DMS79 treated with DMSO at 0.1 percent for 48 hours (cell line): Measurements from ENCODE around the gene RBL1.
"Not testable (repeated sequence)": the region's sequence is repeated elsewhere in the genome, so short reads cannot be mapped to it uniquely, and the experiment has no call there.

Experiments used
- DNase-seq: peaks from one replicate; lab custom pipeline; 2025; lab: John Stamatoyannopoulos, UW

The RBL1 gene

DNA sequence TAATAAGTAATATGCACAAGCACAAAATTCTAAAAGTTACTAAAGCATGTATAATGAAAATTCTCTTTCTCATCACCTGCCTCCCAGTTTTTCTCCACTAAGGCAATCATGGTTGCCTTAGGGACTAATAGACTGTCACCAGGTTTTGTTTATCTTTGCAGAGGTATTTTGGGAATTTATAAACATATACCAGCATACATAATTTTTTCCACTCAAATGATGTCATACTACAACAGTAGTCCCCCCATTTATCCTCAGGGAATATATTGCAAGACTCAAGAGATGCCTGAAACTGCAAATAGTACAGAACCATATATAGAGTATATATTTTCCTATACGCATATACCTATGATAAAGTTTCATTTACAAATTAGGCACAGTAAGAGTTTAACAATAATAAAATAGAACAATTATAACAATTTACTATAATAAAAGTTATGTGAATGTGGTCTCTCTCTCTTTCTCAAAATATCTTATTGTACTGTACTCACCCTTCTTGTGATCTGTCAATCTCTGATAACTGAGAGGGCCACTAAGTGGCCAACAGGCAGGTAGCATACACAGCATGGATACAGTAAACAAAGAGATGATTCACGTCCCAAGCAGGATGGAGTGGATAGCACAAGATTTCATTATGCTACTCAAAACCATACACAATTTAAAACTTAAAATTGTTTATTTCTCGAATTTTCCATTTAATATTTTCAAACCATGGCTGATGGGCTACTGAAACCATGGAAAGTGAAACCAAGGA is 19.7 kb downstream of the RBL1 start:
- no peak for DNase-seq

- DNase-seq, result no peak
These were observed 23.3 kb downstream of the RBL1 start for GRCh38 chr20:37072293-37073196.

GRCh38 chr20:37071481-37071911 is 24.3 kb downstream of the RBL1 start:
- no peak for DNase-seq

- DNase-seq, result not testable (repeated sequence)
These were observed 26.2 kb downstream of the RBL1 start for GRCh38 chr20:37069563-37069962.

DNA sequence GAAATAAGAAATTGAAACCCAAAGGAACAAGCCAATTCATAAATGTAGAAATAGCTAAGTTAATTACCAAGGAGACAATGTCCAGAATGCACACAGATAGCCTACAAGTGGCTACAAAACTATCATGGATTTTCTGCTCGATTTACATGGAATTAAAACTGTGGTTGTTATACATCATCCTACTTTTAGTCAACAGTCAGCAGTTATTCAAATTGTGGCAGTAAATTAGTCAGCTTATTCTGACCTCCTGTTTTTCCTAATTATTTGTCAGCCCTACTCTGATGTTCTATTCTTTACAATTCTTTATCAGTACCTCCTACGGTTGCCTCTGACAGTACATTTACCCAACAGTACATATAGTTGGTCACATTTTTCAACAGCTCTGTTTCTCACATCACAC is 29.6 kb downstream of the RBL1 start:
- DNase-seq, result no peak

DNA sequence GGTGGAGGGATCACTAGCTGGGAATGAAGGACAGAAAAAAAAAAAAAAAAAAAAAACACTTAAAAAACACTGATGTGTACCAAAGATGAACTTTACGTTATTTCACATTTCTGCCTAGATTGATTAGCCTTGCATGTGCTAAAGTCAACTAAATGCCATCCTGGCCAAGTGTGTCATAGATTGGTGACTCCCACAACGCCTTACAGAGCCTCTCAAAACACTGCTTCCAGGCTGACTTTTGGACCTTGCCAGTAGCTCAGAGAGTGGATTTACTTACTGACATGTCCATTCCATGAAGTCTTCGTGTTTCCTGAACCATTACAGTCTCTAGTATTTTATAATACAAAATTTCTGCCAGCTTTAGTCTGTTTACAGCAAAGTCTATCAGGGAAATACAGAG is 40.5 kb downstream of the RBL1 start:
- no peak for DNase-seq

DNA sequence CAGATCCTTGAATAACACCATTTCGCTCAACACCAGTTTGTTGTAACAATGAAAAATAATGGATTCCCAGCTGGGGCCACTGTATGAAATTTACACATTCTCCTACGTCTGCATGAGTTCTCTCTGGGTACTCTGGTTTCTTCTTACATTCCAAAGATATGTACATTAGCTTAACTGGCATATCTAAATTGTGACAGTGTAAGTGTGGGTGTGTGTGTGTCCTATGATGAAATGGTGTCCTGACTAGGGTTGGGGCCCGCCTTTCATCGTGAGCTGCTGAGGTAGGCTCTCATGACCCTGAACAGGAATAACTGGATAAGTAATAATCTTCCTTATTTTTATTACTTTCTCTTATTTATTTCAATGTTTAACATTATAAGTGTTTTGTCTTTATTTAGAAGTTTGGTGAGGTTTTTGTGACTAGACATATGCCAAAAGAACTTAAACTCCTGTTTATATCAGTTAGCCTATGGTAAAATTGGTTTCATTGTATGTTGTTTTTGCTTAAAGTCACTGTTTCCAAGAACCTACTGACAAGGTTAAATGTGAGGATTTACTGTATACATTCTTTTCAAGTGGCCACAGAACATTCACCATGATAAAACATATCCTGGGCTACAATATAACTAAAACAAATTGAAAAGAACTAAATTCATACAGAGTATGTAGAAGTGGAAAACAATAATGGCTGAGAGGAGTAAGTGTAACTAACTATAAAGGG is 42.4 kb downstream of the RBL1 start:
- DNase-seq, result no peak

DNA sequence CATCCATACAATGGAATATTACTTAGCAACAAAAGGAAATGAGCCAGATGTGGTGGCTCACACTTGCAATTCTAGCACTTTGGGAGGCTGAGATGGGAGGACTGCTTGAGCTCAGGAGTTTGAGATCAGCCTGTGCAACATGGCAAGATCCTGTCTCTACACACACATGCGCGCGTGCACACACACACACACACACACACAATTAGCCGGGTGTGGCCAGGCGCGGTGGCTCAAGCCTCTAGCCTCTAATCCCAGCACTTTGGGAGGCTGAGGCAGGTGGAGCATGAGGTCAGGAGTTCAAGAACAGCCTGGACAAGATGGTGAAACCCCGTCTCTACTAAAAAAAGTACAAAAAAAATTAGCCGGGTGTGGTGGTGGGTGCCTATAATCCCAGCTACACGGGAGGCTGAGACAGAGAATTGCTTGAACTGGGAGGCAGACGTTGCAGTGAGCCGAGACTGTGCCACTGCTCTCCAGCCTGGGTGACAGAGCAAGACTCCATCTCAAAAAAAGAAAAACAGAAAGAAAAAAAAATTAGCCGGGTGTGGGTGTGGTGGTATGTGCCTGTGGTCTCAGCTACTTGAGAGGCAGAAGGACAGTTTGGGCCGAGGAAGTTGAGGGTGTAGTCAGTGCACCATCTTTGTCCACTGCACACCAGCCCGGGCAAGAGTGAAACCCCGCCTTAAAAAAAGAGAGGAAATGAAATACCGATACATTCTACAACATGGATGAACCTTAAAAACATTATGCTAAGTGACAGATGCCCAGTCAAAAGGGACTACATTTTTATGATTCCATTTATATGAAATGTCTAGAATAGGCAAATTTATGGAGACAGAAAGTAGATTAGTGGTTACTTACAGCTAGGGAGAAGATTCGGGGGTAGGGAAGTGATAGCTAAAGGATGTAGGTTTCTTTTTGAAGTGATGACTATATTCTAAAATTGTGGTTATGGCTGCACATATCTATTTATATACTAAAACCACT is 52.5 kb downstream of the RBL1 start:
- no peak for DNase-seq

GRCh38 chr20:37039366-37039765 is 56.4 kb downstream of the RBL1 start:
- DNase-seq, result not testable (repeated sequence)

DNA sequence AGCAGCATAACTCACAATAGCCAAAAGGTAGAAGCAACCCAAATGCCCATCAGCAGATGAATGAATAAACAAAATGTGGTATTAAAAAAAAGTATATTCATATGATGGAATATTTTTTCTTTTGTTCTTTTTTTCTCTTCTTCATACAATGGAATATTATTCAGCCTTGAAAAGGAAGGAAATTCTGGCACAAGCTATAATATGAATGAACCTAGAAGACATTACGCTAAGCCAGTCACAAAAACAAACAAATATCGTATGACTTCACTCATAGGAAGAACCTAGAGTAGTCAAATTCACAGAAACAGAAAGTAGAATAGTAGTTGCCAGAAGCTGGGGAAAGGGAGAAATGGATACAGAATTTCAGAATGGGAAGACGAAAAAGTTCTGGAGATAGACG is 63.7 kb downstream of the RBL1 start:
- DNase-seq, result no peak

DNA sequence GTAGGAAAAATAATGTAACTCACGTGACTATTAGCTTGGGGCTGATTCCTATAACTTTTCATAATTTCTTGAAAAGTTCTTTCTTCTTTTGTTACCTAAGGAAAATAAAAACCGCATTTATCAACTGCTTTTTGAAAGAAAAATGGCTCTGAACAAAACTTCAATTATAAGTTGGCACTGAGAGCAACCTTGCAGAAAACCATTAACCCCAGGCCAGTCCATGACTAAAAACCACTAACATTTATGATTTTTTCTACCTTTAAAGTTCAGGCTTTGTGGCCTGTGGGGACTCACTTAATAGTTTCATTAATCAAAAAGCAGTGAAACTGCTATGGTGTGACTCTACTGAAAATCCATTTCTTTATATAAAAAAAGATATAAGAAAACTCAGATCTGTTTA is 75.2 kb downstream of the RBL1 start:
- DNase-seq, result no peak

DNA sequence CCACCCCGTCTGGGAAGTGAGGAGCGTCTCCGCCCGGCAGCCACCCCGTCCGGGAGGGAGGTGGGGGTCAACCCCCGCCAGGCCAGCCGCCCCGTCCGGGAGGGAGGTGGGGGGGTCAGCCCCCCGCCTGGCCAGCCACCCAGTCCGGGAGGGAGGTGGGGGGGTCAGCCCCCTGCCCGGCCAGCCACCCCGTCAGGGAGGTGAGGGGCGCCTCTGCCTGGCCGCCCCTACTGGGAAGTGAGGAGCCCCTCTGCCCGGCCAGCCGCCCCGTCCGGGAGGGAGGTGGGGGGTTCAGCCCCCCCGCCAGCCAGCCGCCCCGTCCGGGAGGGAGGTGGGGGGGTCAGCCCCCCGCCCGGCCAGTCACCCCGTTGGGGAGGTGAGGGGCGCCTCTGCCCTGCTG is 83.2 kb downstream of the RBL1 start:
- not testable (repeated sequence) for DNase-seq

- DNase-seq, result not testable (repeated sequence)
These were observed 83.9 kb downstream of the RBL1 start for GRCh38 chr20:37011858-37012257.

DNA sequence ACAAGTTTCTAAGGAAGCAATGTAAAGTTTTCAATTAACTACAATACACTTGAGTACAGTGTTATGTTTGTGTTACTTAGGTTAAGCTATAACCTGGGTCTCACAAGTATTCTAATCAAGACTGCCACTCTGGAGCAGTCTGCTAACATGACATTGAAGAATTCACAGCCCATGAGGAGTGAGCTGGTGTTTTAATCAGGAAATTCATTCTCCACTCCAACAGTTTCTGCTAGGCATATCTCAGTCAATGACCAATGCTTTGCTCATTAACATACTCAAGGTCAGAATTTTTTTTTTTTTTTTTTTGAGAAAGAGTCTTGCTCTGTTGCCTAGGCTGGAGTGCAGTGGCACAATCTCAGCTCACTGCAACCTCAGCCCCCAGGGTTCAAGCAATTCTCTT is 84.7 kb downstream of the RBL1 start:
- no peak for DNase-seq

DNA sequence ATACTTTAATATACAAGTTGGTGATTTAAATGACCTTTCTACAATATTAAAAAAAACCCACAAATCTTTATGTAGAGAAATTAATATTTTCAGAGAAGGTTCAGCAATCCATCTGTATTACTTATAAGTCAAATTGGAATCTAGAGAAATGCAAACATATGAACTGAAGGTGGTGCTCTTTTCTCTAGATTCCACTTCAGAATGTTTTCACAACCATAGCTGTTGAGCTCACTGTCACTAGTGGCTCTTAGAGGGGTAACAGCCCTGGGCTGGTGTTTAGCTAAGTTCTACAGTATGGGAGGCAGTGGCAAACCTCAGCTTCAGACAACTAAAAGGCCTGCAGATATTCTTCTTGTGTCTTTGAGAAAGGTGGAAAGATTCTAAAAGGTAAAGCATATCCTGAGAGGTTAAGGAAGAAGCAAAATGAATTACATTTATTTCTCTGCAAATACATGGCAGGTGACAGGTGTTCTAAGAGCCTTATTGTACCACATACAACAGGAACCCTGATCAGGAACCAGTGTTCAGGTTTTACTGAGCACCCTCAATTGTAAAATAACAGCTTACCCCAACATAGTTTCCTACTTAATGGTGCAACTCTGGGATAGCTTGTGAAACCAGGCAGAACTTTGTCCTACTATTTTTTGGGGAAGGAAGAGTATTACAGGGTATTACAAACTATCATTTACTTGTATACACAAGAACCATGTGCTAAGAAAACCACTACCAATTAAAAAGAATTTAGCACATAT is 87.7 kb downstream of the RBL1 start:
- DNase-seq, result no peak

- DNase-seq, result not testable (repeated sequence)
These were observed 90.5 kb downstream of the RBL1 start for GRCh38 chr20:37005062-37005942.

DNA sequence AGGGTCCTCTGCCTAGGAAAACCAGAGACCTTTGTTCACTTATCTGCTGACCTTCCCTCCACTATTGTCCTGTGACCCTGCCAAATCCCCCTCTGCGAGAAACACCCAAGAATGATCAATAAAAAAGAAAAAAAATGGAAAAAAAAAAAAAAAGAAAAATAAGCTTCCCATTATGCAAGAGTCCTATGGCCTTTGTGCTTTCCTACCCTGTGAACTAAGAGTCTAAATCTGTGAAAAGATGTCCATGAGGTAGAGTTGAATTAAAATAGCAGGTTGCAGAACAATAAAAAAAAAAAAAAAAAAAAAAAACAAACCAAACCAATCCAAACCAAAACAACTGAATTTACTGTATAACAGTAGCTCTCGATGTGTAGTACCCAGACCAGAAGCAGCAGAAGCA is 94.2 kb downstream of the RBL1 start:
- DNase-seq, result not testable (repeated sequence)

GRCh38 chr20:37000171-37000570 is 95.6 kb downstream of the RBL1 start:
- not testable (repeated sequence) for DNase-seq

GRCh38 chr20:36998652-36999051 is 97.1 kb downstream of the RBL1 start:
- DNase-seq, result no peak
